ENCODE measurements around the gene MEGF11.

MEGF11 gene

DNA sequence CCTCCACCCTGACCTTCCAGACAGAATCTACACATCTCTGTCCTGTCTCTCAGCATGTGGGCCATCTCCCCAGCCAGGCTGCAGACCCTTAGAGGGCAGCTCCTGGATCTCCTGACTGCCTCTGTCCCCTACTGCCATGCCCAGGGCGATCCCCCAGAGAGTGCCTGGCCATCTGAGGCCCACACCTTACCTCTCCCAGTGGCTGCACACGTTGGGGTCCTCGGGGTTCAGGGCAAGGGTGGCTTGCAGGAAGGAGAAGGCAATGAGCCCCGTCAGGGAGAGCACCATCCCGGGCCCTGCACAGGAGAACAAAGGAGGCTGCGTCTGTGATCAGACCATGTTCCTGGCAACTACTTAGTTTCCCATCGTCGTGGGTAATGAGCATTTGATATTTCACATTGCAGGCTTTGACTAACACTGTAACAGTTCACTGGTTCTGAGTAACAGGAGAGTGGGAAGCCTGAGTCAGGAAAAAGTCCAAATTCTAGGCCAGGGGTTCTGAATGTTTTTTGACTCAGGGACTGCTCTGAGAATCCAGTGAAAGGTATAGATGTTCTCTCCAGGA is 125.4 kb downstream of the MEGF11 start:
- Histone ChIP-seq H3K9me2 (replicated peaks; ENCODE audit: insufficient read depth, low read length) (no peaks in the 10 kb centered on the region), H3K36me3 (ENCODE audit: low read length) (no peaks in the 10 kb centered on the region), H3K9ac (ENCODE audit: low read length) (no peak overlapping the region), H4K20me1 (ENCODE audit: low read depth, low read length) (no peaks in the 10 kb centered on the region), H2AFZ (ENCODE audit: low read depth, low read length, severe bottlenecking) (no peak overlapping the region), H3K27ac (ENCODE audit: low read depth, low read length) (no peak overlapping the region), H3F3A (ENCODE audit: insufficient read depth) (no peaks in the 10 kb centered on the region), H3K4me3 (ENCODE audit: insufficient read depth, low read length, poor library complexity, severe bottlenecking) (no peak overlapping the region), H3K27me3 (ENCODE audit: low read length) (no peaks in the 10 kb centered on the region), H3K79me2 (ENCODE audit: insufficient read depth, low read length) (no peaks in the 10 kb centered on the region), H3K4me2 (ENCODE audit: low read depth, low read length, poor library complexity, severe bottlenecking) (no peak overlapping the region), H3K9me3 (ENCODE audit: insufficient read depth, low read length) (no peaks in the 10 kb centered on the region)
- TF ChIP-seq CTCF (IDR thresholded peaks at IDR 0.05; ENCODE audit: insufficient read depth, low read length, poor library complexity, severe bottlenecking) (no peak), EZH2phosphoT487 (conservative IDR thresholded peaks at IDR 0.05; ENCODE audit: low read length) (no peak)

- H2AFZ ChIP-seq (ENCODE audit: low read depth, low read length, severe bottlenecking): no peak overlapping the region
Measured at GRCh38 chr15:66126456-66126855, 127.1 kb downstream of the MEGF11 start.

GRCh38 chr15:66126031-66126441 is 127.5 kb downstream of the MEGF11 start:
- H3K9me3 ChIP-seq (ENCODE audit: insufficient read depth, low read length): no peaks in the 10 kb centered on the region
- no peaks in the 10 kb centered on the region for H3K9me2 ChIP-seq (replicated peaks; ENCODE audit: insufficient read depth, low read length)
- no peak overlapping the region for H2AFZ ChIP-seq (ENCODE audit: low read depth, low read length, severe bottlenecking)
- no peaks in the 10 kb centered on the region for H4K20me1 ChIP-seq (ENCODE audit: low read depth, low read length)
- H3K27me3 ChIP-seq (ENCODE audit: low read length): no peaks in the 10 kb centered on the region
- H3K36me3 ChIP-seq (ENCODE audit: low read length): no peaks in the 10 kb centered on the region
- no peaks in the 10 kb centered on the region for H3F3A ChIP-seq (ENCODE audit: insufficient read depth)
- no peak overlapping the region for H3K9ac ChIP-seq (ENCODE audit: low read length)
- H3K4me2 ChIP-seq (ENCODE audit: low read depth, low read length, poor library complexity, severe bottlenecking): no peak overlapping the region
- H3K27ac ChIP-seq (ENCODE audit: low read depth, low read length): no peak overlapping the region
- H3K79me2 ChIP-seq (ENCODE audit: insufficient read depth, low read length): no peaks in the 10 kb centered on the region
- TF ChIP-seq EZH2phosphoT487 (conservative IDR thresholded peaks at IDR 0.05; ENCODE audit: low read length) (no peak), CTCF (IDR thresholded peaks at IDR 0.05; ENCODE audit: insufficient read depth, low read length, poor library complexity, severe bottlenecking) (no peak)
- no peak overlapping the region for H3K4me3 ChIP-seq (ENCODE audit: insufficient read depth, low read length, poor library complexity, severe bottlenecking)

More at GRCh38 chr15:66126456-66126855, 127.1 kb downstream of the MEGF11 start:
- Histone ChIP-seq H3K27ac (ENCODE audit: low read depth, low read length) (no peak overlapping the region), H3K4me3 (ENCODE audit: insufficient read depth, low read length, poor library complexity, severe bottlenecking) (no peak overlapping the region), H3F3A (ENCODE audit: insufficient read depth) (no peaks in the 10 kb centered on the region), H3K9ac (ENCODE audit: low read length) (no peak overlapping the region), H3K4me2 (ENCODE audit: low read depth, low read length, poor library complexity, severe bottlenecking) (no peak overlapping the region), H3K9me2 (replicated peaks; ENCODE audit: insufficient read depth, low read length) (no peaks in the 10 kb centered on the region), H3K36me3 (ENCODE audit: low read length) (no peaks in the 10 kb centered on the region), H3K27me3 (ENCODE audit: low read length) (no peaks in the 10 kb centered on the region), H3K79me2 (ENCODE audit: insufficient read depth, low read length) (no peaks in the 10 kb centered on the region), H3K9me3 (ENCODE audit: insufficient read depth, low read length) (no peaks in the 10 kb centered on the region), H4K20me1 (ENCODE audit: low read depth, low read length) (no peaks in the 10 kb centered on the region)
- TF ChIP-seq EZH2phosphoT487 (conservative IDR thresholded peaks at IDR 0.05; ENCODE audit: low read length) (no peak), CTCF (IDR thresholded peaks at IDR 0.05; ENCODE audit: insufficient read depth, low read length, poor library complexity, severe bottlenecking) (no peak)
